SK-N-MC (cell line): Measurements from ENCODE around the gene OR6C70.

ENCODE experiments used
- EZH2 ChIP-seq: fragments of 200-600 bp; sonication (generic); IDR thresholded peaks from one replicate; pipeline ENCODE4 v1.6.1; 2017; ENCODE audit warnings: antibody characterized with exemption
- POLR2AphosphoS5 ChIP-seq: IDR thresholded peaks from 2 replicates; pipeline ENCODE4 v1.6.1; 2012; ENCODE audit warnings: mild to moderate bottlenecking, low read depth, low read length, borderline replicate concordance

- TF ChIP-seq POLR2AphosphoS5: no peak
- TF ChIP-seq EZH2: no peak
Measured at GRCh38 chr12:55492078-55492477, 22.1 kb upstream of the OR6C70 start, which contains the start of gene OR6C68.
